Stimulated activated naive CD4-positive, alpha-beta T cell treated with Interleukin-2 at 50 U/mL for 16 hours (primary cell): ENCODE results near the gene FKBP6.
"Not testable (repeated sequence)": the region's sequence is repeated elsewhere in the genome, so short reads cannot be mapped to it uniquely, and the experiment has no call there.

Experiments used
- DNase-seq: peaks from one replicate; lab custom pipeline; 2025; lab: John Stamatoyannopoulos, UW

The FKBP6 gene

DNA sequence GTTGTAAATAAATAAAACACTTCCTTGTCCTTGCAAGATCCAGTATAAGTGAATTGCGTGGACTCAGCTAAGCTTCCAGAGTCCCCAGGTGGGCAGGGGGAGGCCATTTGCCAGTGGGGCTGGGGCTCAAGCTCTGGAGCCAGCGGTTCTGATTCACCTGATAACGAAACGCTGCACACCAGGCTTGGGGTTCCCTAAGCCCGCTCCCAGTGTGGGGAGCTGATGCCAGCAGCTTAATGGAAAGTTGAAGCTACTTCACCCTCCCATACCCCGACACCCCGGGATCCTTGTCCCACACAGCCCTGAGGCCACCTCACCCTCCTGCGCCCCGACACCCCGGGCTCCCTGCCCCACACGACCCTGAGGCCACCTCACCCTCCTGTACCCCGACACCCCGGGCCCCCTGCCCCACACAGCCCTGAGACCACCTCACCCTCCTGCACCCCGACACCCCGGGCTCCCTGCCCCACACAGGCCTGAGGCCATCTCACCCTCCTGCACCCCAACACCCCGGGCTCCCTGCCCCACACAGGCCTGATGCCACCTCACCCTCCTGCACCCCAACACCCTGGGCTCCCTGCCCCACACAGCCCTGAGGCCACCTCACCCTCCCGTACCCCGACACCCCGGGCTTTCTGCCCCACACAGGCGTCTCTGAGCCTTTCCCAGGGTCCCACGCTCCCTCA lies 30.8 kb downstream of the FKBP6 start:
- no peak for DNase-seq

DNA sequence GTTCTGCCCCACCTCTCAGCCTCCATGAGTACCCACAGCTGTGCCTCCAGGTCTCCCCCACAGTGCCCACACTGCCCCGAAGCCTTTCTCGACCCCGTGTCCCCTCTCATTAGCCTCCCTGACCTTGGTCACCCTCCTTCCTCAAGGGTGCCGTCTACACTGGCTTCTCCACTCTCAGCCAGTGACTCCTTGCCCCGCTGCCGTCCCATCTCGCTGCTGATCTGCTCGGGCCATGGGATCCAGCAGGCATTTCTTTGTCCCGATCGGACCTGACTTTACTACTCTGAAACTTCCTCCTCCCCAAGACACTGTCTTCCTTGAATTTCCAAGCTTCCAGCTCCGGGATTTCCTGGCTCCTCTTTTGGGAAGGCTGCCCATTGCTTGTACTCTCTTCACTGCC lies 31.3 kb downstream of the FKBP6 start:
- DNase-seq: no peak

DNA sequence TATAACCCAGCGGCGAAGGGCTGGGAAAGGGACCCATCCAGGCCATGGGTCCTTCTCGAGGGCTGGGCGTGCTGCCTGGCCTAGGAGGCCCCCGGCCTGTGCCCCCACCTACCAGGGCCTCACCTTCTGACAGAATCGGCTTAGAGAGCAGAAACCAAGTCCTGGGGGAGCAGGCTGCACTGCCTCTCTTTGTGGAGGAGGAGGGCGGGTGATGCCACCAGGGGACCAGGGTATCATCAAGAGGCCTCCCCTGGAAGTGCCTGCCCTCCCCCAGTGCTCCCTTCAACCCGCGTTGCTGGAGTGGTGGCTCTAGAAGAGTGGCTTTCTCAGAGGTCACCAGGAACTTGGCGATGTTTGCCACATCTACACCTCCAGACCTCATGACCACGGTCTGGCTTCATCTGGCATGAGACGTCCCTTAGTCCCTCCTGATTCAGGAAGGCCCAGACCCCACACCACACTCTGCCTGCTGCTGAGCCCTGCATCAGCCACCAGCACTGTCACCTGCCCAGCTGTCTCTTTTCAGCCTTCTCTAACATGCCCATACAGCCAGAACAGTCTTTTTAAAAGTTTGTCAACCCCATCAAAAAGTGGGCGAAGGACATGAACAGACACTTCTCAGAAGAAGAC lies 31.9 kb downstream of the FKBP6 start:
- DNase-seq: no peak

GRCh38 chr7:73360590-73360989 lies 32.6 kb downstream of the FKBP6 start:
- not testable (repeated sequence) for DNase-seq

DNA sequence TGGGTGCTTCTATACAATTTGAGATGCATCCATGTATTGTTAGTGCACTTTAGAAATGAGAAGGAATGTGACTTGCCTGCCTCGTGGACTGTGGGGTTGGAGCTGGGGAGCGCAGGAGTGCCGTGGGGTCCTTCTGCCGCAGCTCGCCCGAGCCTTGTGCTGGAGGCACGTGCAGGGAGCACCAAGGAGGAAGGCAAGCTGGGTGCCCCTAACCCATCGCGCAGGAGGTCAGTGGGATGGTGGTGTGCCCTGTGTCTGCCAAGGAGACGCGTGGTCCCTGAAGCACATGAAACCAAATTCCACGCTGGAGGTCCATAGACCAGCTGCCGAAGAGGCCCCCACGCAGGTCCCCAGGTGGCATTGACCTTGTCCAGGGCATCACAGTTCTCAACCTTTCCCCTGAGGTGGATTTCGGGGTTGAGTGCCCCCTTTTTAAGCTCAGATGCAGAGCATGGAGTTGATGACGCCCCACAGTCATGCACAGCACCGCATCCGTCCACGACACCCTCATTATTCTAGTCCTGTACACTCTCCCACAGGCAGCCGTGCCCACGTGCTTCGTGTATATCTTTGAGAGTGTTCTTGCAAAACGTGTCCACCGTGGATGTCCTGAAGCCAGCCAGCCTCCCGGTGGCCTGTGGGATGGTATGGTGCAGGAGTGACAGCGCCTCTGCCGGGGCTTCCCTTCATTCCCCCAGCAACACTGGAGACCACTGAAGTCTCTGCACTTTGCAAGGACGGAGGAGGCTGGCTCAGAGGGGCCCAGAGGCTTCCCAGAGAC lies 35.5 kb downstream of the FKBP6 start:
- DNase-seq: no peak

- DNase-seq: no peak
Measured at GRCh38 chr7:73364006-73364728, 36.2 kb downstream of the FKBP6 start.

GRCh38 chr7:73366127-73366526 lies 38.2 kb downstream of the FKBP6 start:
- no peak for DNase-seq

- no peak for DNase-seq
Measured at GRCh38 chr7:73366990-73367389, 39.0 kb downstream of the FKBP6 start.

DNA sequence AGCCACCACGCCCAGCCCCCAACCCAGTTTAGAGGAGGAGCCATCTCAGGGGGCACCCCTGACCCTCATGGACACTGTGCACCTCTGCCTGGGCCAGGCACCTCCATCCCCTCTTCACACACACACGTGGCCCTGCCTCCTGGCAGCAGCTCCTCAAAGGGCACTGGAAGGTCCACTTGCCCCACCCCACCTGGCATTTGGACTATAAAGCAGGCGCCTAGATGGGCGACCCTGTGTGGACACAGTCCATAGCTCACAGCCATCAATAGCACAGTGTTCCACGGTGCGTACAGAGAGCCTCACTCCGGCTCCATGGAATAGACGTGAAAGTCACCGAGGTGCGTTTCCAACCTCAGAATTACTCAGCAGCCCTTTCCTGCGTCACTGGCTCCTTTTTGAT lies 41.0 kb downstream of the FKBP6 start:
- DNase-seq: no peak

- DNase-seq: no peak
Measured at GRCh38 chr7:73369622-73370021, 41.7 kb downstream of the FKBP6 start.

DNA sequence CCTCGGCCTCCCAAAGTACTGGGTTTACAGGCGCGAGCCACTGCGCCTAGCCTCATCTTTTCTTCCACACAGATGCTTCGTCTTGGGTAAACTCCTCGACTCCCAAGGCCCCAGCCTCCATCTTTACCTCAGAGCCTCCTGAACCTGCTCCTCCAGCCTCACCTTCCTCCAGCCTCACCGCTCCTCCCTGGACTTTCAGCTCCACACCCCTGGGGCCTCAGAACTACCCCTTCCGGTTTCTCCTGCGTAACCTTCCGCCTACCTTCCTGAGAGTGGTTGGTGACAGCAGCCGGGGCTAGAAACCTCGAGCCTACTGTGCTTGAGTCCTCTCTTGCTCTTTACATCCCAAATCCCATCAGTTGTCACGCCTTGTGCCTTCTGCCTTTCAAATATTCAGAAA lies 45.8 kb downstream of the FKBP6 start:
- no peak for DNase-seq

DNA sequence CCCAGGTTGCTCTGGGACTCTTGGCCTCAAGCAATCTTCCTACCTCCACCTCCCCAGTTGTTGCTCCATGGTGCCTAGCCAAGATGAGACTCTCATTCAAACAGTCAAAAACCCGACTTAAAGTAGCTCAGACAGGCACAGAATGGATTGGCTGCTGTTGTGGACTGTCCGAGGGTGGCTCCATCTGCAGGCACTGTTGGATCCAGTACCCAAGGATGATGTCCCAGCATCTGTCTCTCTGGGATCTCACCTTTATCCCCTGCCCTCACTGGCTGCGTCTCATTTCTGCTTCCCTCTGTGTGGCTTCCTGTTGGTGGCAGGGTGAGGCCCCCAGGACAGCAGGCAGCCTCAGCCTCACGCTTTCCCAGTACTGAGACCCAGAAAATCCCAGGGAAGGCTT lies 48.3 kb downstream of the FKBP6 start:
- DNase-seq: not testable (repeated sequence)

DNA sequence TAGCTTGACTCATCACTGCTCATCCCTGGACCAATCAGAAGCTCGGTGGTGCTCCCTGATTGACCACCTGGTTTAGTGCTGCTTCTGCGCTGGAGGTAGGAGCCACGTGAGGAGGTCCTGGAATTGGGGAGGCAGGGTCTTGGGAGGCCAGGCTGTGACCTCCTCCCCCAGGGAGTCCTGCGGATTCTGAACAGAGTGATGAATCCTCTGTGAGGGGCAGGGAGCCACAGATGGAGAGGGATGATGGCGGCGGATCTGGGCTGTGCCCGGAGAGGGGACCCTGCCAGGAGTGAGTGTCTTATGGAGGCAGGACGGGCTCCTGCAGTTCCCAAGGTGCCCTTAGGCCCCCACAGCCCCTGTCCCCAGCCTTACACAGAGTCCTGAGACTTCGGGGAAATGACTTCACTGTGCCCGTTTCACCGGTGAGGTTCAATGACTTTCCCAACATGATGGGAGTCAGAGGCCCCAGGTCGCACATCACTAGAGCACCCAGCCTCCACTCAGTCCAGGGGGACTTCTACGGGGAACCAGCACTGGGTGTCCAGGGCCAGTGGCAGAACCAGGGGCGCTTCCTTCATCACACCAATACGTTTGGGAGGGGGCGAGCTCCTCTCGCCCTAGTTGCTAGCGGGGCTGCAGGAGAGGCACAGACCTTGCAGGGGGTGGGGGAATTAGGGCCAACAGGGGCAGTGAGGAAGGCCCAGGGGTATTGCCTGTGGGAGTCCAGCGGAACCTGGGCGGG lies 48.9 kb downstream of the FKBP6 start:
- DNase-seq: no peak

GRCh38 chr7:73377413-73378200 lies 49.6 kb downstream of the FKBP6 start:
- not testable (repeated sequence) for DNase-seq

GRCh38 chr7:73382934-73383503 lies 55.1 kb downstream of the FKBP6 start:
- no peak for DNase-seq

- no peak for DNase-seq
Measured at GRCh38 chr7:73387221-73387828, 59.4 kb downstream of the FKBP6 start.

- DNase-seq: no peak
Measured at GRCh38 chr7:73387908-73388414, 60.0 kb downstream of the FKBP6 start.

DNA sequence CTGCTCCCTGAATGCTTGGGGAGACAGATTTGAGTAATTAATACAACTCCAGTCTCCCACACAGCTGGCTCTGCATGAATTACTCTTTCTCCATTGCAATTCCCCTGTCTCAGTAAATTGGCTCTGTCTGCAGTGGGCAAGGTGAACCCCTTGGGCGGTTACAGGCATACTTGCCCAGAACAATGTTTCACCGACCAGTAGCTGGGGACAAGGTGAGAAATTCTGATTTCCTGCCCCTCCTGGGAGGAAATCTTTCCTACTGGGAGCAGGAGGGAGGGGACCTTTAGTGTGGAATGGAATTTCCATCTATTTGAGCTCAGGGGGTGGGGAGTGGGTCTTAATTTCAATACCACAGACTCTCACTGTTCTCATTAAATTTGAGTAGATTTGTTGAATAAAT lies 63.4 kb downstream of the FKBP6 start:
- no peak for DNase-seq

DNA sequence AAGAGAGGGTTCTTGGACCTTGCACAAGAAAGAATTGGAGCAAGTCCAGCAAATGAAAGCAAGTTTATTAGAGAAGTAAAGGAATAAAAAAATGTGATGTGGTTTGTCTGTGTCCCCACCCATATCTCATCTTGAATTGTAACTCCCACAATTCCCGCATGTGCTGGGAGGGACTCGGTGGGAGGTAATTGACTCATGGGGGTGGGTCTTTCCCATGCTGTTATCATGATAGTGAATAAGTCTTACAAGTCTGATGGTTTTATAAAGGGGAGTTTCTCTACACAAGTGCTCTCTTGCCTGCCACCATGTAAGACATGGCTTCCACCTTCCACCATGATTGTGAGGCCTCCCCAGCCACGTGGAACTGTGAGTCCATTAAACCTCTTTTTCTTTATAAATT lies 66.5 kb downstream of the FKBP6 start:
- DNase-seq: no peak
